CD4-positive, alpha-beta T cell treated with Interferon gamma for 1 hour (primary cell): ENCODE measurements around the gene UCN.
"Not testable (repeated sequence)": the region's sequence is repeated elsewhere in the genome, so short reads cannot be mapped to it uniquely, and the experiment has no call there.

ENCODE experiments used
- DNase-seq: peaks from one replicate; pipeline ENCODE4 v3.0.0-alpha.2; 2020

Gene UCN

GRCh38 chr2:27313882-27314645, 5.8 kb upstream of the UCN start:
- DNase-seq = no peak

GRCh38 chr2:27312152-27312551, 3.9 kb upstream of the UCN start:
- DNase-seq = no peak

GRCh38 chr2:27309651-27310050, 1.4 kb upstream of the UCN start:
- no peak for DNase-seq

GRCh38 chr2:27307545-27308358, 493 bp downstream of the UCN start:
- no peak for DNase-seq

GRCh38 chr2:27307287-27307544, 1.0 kb downstream of the UCN start:
- DNase-seq = no peak

GRCh38 chr2:27306573-27307286, 1.5 kb downstream of the UCN start:
- no peak for DNase-seq

- no peak for DNase-seq
Measured at GRCh38 chr2:27306136-27306535, 2.1 kb downstream of the UCN start.

- DNase-seq = no peak
Measured at GRCh38 chr2:27305516-27305915, 2.7 kb downstream of the UCN start.

- DNase-seq = no peak
Measured at GRCh38 chr2:27304488-27305240, 3.6 kb downstream of the UCN start.

GRCh38 chr2:27303093-27304025, 4.9 kb downstream of the UCN start:
- peak; percentile 41 for DNase-seq

- not testable (repeated sequence) for DNase-seq
Measured at GRCh38 chr2:27300606-27301005, 7.6 kb downstream of the UCN start.

GRCh38 chr2:27298391-27299080, 9.7 kb downstream of the UCN start:
- no peak for DNase-seq

GRCh38 chr2:27297195-27297594, 11.1 kb downstream of the UCN start:
- no peak for DNase-seq

- peak; percentile 20 for DNase-seq
Measured at GRCh38 chr2:27296481-27296880, 11.8 kb downstream of the UCN start.

GRCh38 chr2:27294928-27295327, 13.3 kb downstream of the UCN start:
- DNase-seq = no peak

GRCh38 chr2:27291865-27292264, 16.4 kb downstream of the UCN start:
- no peak for DNase-seq

- DNase-seq = no peak
Measured at GRCh38 chr2:27290549-27290948, 17.7 kb downstream of the UCN start.

GRCh38 chr2:27288610-27289009, 19.6 kb downstream of the UCN start:
- DNase-seq = no peak

- no peak for DNase-seq
Measured at GRCh38 chr2:27285481-27285880, 22.8 kb downstream of the UCN start.

GRCh38 chr2:27284996-27285395, 23.2 kb downstream of the UCN start:
- DNase-seq = no peak

GRCh38 chr2:27282892-27283291, 25.4 kb downstream of the UCN start:
- no peak for DNase-seq
